ENCODE measurements around the gene CLCNKA.
A peak's percentile ranks its signal among the peaks of the same experiment; 100 is the strongest.

CLCNKA gene

GRCh38 chr1:16014509-16015482 is 7.0 kb upstream of the CLCNKA start:
- TF ChIP-seq SUZ12 (IDR thresholded peaks at IDR 0.05; ENCODE audit: extremely low read depth, insufficient read depth, insufficient read length) (no peak), ZNF274 (IDR thresholded peaks at IDR 0.05; ENCODE audit: low read depth, low read length) (no peak), YY1 (IDR thresholded peaks at IDR 0.05; ENCODE audit: insufficient read depth, insufficient read length) (no peak)
- H3K27me3 ChIP-seq (ENCODE audit: insufficient read depth, insufficient read length), result no peaks in the 10 kb centered on the region
- H3K4me1 ChIP-seq (ENCODE audit: insufficient read depth, insufficient read length), result peaks cover 30% of the 10 kb centered on the region
- no peaks in the 10 kb centered on the region for H3K9me3 ChIP-seq (ENCODE audit: insufficient read depth, low read length)
- H3K9ac ChIP-seq (ENCODE audit: insufficient read length, low read depth), result no peak overlapping the region
- no peaks in the 10 kb centered on the region for H3K36me3 ChIP-seq (ENCODE audit: insufficient read depth, insufficient read length, low read length)
- no peak for DNase-seq (ENCODE audit: low read depth, low spot score)
- H3K4me3 ChIP-seq (ENCODE audit: insufficient read length, low read depth), result no peak overlapping the region

- Histone ChIP-seq H3K4me3 (ENCODE audit: insufficient read length, low read depth) (no peak overlapping the region), H3K9ac (ENCODE audit: insufficient read length, low read depth) (no peak overlapping the region), H3K27me3 (ENCODE audit: insufficient read depth, insufficient read length) (no peaks in the 10 kb centered on the region), H3K36me3 (ENCODE audit: insufficient read depth, insufficient read length, low read length) (no peaks in the 10 kb centered on the region), H3K4me1 (ENCODE audit: insufficient read depth, insufficient read length) (peaks cover 32% of the 10 kb centered on the region), H3K9me3 (ENCODE audit: insufficient read depth, low read length) (no peaks in the 10 kb centered on the region)
- TF ChIP-seq ZNF274 (IDR thresholded peaks at IDR 0.05; ENCODE audit: low read depth, low read length) (no peak), YY1 (IDR thresholded peaks at IDR 0.05; ENCODE audit: insufficient read depth, insufficient read length) (no peak), SUZ12 (IDR thresholded peaks at IDR 0.05; ENCODE audit: extremely low read depth, insufficient read depth, insufficient read length) (no peak)
- no peak for DNase-seq (ENCODE audit: low read depth, low spot score)
These were observed 6.3 kb upstream of the CLCNKA start for GRCh38 chr1:16015491-16015890.

GRCh38 chr1:16015960-16016901 is 5.6 kb upstream of the CLCNKA start:
- no peak for TF ChIP-seq YY1 (IDR thresholded peaks at IDR 0.05; ENCODE audit: insufficient read depth, insufficient read length)
- TF ChIP-seq ZNF274 (IDR thresholded peaks at IDR 0.05; ENCODE audit: low read depth, low read length), result no peak
- no peak for TF ChIP-seq SUZ12 (IDR thresholded peaks at IDR 0.05; ENCODE audit: extremely low read depth, insufficient read depth, insufficient read length)
- H3K9me3 ChIP-seq (ENCODE audit: insufficient read depth, low read length), result no peaks in the 10 kb centered on the region
- H3K4me1 ChIP-seq (ENCODE audit: insufficient read depth, insufficient read length), result peaks cover 32% of the 10 kb centered on the region
- no peaks in the 10 kb centered on the region for H3K27me3 ChIP-seq (ENCODE audit: insufficient read depth, insufficient read length)
- DNase-seq (ENCODE audit: low read depth, low spot score), result no peak
- H3K36me3 ChIP-seq (ENCODE audit: insufficient read depth, insufficient read length, low read length), result no peaks in the 10 kb centered on the region
- H3K9ac ChIP-seq (ENCODE audit: insufficient read length, low read depth), result no peak overlapping the region
- no peak overlapping the region for H3K4me3 ChIP-seq (ENCODE audit: insufficient read length, low read depth)

GRCh38 chr1:16017076-16017460 is 4.8 kb upstream of the CLCNKA start:
- Histone ChIP-seq H3K4me1 (ENCODE audit: insufficient read depth, insufficient read length) (peaks cover 31% of the 10 kb centered on the region), H3K9ac (ENCODE audit: insufficient read length, low read depth) (no peak overlapping the region), H3K9me3 (ENCODE audit: insufficient read depth, low read length) (no peaks in the 10 kb centered on the region), H3K36me3 (ENCODE audit: insufficient read depth, insufficient read length, low read length) (no peaks in the 10 kb centered on the region), H3K4me3 (ENCODE audit: insufficient read length, low read depth) (no peak overlapping the region), H3K27me3 (ENCODE audit: insufficient read depth, insufficient read length) (no peaks in the 10 kb centered on the region)
- no peak for DNase-seq (ENCODE audit: low read depth, low spot score)
- TF ChIP-seq ZNF274 (IDR thresholded peaks at IDR 0.05; ENCODE audit: low read depth, low read length), result no peak
- no peak for TF ChIP-seq SUZ12 (IDR thresholded peaks at IDR 0.05; ENCODE audit: extremely low read depth, insufficient read depth, insufficient read length)
- no peak for TF ChIP-seq YY1 (IDR thresholded peaks at IDR 0.05; ENCODE audit: insufficient read depth, insufficient read length)

- H3K9ac ChIP-seq (ENCODE audit: insufficient read length, low read depth), result peak within 1 kb of the TSS; percentile 50
- H3K9me3 ChIP-seq (ENCODE audit: insufficient read depth, low read length), result no peaks in the 10 kb centered on the region
- H3K27me3 ChIP-seq (ENCODE audit: insufficient read depth, insufficient read length), result no peaks in the 10 kb centered on the region
- no peak within 1 kb of the TSS for H3K4me3 ChIP-seq (ENCODE audit: insufficient read length, low read depth)
- H3K36me3 ChIP-seq (ENCODE audit: insufficient read depth, insufficient read length, low read length), result no peaks in the 10 kb centered on the region
- TF ChIP-seq ZNF274 (IDR thresholded peaks at IDR 0.05; ENCODE audit: low read depth, low read length) (no peak), SUZ12 (IDR thresholded peaks at IDR 0.05; ENCODE audit: extremely low read depth, insufficient read depth, insufficient read length) (no peak)
- DNase-seq (ENCODE audit: low read depth, low spot score), result no peak
- peaks cover 25% of the 10 kb centered on the region for H3K4me1 ChIP-seq (ENCODE audit: insufficient read depth, insufficient read length)
These were observed 4.2 kb upstream of the CLCNKA start, which contains the start of gene HSPB7 for GRCh38 chr1:16017461-16018303. Gene HSPB7 (minus strand): TSS chr1:16018043. CDS start chr1:16017963, 80 bp downstream.

- H3K36me3 ChIP-seq (ENCODE audit: insufficient read depth, insufficient read length, low read length), result no peaks in the 10 kb centered on the region
- H3K9me3 ChIP-seq (ENCODE audit: insufficient read depth, low read length), result no peaks in the 10 kb centered on the region
- TF ChIP-seq ZNF274 (IDR thresholded peaks at IDR 0.05; ENCODE audit: low read depth, low read length) (no peak), YY1 (IDR thresholded peaks at IDR 0.05; ENCODE audit: insufficient read depth, insufficient read length) (no peak), SUZ12 (IDR thresholded peaks at IDR 0.05; ENCODE audit: extremely low read depth, insufficient read depth, insufficient read length) (no peak)
- peaks cover 25% of the 10 kb centered on the region for H3K4me1 ChIP-seq (ENCODE audit: insufficient read depth, insufficient read length)
- no peak overlapping the region for H3K4me3 ChIP-seq (ENCODE audit: insufficient read length, low read depth)
- DNase-seq (ENCODE audit: low read depth, low spot score), result no peak
- H3K9ac ChIP-seq (ENCODE audit: insufficient read length, low read depth), result peak overlapping the region; percentile 4
- H3K27me3 ChIP-seq (ENCODE audit: insufficient read depth, insufficient read length), result no peaks in the 10 kb centered on the region
These were observed 3.5 kb upstream of the CLCNKA start for GRCh38 chr1:16018308-16018707.
